BLaER1 treated with 17β-estradiol and CSF1 and Interleukin-3, amounts not matched to agents 10 nM and 100 nM (cell line): Measurements from ENCODE around the gene TYROBP.
A peak's percentile ranks its signal among the peaks of the same experiment; 100 is the strongest.
"Not testable (repeated sequence)": the region's sequence is repeated elsewhere in the genome, so short reads cannot be mapped to it uniquely, and the experiment has no call there.

Source experiments
- H3K27ac ChIP-seq, 11 experiments: shearing (Covaris generic); formaldehyde crosslinking; 2 replicates each; pipeline ENCODE4 v1.8.1; 2022
- H3K27me3 ChIP-seq, 11 experiments: shearing (Covaris generic); formaldehyde crosslinking; 2 replicates each; pipeline ENCODE4 v1.8.1; 2022
- H3K36me3 ChIP-seq, 11 experiments: shearing (Covaris generic); formaldehyde crosslinking; 2 replicates each; pipeline ENCODE4 v1.8.1; 2022
- H3K4me1 ChIP-seq, 10 experiments: shearing (Covaris generic); formaldehyde crosslinking; 2 replicates each; pipeline ENCODE4 v1.8.1; 2022
- H3K4me2 ChIP-seq, 11 experiments: shearing (Covaris generic); formaldehyde crosslinking; 2 replicates each; pipeline ENCODE4 v1.8.1; 2022
- H3K4me3 ChIP-seq, 10 experiments: shearing (Covaris generic); formaldehyde crosslinking; 2 replicates each; pipeline ENCODE4 v1.8.1; 2022
- H3K9ac ChIP-seq, 11 experiments: shearing (Covaris generic); formaldehyde crosslinking; 2 replicates each; pipeline ENCODE4 v1.8.1; 2022
- H3K9me3 ChIP-seq, 11 experiments: shearing (Covaris generic); formaldehyde crosslinking; replicated peaks in 1 of 11; 2 replicates each; pipeline ENCODE4 v1.8.1; 2022
- H4K20me1 ChIP-seq, 11 experiments: shearing (Covaris generic); formaldehyde crosslinking; 2 replicates each; pipeline ENCODE4 v1.8.1; 2022
- Cebpa-rat ChIP-seq, 11 experiments: shearing (Covaris generic); IDR thresholded peaks; 2 replicates each; pipeline ENCODE4 v1.8.1; 2022

Gene TYROBP

DNA sequence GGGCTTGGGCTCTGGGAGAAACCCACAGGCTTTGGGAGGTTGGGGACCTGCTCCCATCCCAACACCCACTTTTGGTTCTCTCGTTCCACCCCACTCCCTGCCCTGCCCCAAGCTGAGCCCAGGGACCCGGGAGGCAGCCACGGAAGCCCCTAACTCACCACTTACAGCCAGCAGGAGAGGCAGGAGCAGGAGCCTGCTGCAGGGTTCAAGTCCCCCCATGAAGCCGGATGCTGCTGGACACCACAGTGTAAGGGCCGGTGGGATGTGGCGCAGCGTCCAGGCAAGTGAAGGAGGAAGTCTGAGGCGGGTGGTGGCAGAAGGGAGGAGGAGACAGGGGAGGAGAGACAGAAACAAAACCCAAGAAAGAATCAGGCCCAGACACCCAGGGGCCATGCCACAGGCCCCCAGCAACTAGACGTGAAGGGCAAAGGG is at the start of gene TYROBP:
Gene TYROBP, minus strand, starts transcription at position 286 of the 432 bp plus-strand sequence. Its CDS starts 67 bp downstream, at position 219.
- TF ChIP-seq Cebpa-rat (IDR thresholded peaks at IDR 0.05), result no peak
- peaks cover 81 to 99% (median 92%) of the 10 kb centered on the region in 10 experiments for H3K4me1 ChIP-seq
- peak within 1 kb of the TSS; percentile 35 to 90 (median 86); a peak in 21 of 22 replicates for H3K9ac ChIP-seq
- H3K36me3 ChIP-seq, result peaks cover 0 to 35% (median 0%) of the 10 kb centered on the region in 11 experiments; a peak in 5 of 22 replicates
- peak within 1 kb of the TSS in 7 of 10 experiments; percentile 22 to 94 (median 69); a peak in 12 of 20 replicates for H3K4me3 ChIP-seq
- H3K27ac ChIP-seq, result peak within 1 kb of the TSS; percentile 85 to 99 (median 97)
- H3K4me2 ChIP-seq, result peak within 1 kb of the TSS; percentile 87 to 100 (median 97)
- no peaks in the 10 kb centered on the region for H4K20me1 ChIP-seq
- no peaks in the 10 kb centered on the region for H3K27me3 ChIP-seq
- H3K9me3 ChIP-seq, result no peaks in the 10 kb centered on the region

DNA sequence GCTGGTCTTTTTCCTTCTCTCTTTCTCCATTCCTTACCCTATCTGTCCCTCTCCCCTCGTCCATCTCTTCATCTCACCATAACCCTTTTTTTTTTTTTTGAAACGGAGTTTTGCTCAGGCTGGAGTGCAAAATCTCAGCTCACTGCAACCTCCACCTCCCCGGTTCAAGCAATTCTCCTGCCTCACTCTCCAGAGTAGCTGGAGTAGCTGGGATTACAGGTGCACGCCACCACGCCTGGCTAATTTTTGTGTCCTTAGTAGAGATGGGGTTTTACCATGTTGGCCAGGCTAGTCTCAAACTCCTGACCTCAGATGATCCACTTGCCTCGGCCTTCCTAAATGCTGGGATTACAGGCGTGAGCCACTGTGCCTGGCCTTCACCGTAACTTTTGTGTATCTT is 49.3 kb upstream of the TYROBP start:
- not testable (repeated sequence) for H3K36me3 ChIP-seq, H3K4me2 ChIP-seq, H3K4me3 ChIP-seq, H3K27ac ChIP-seq, H4K20me1 ChIP-seq, H3K27me3 ChIP-seq, H3K9ac ChIP-seq
- Histone ChIP-seq H3K9me3 (peaks cover 7 to 16% (median 10%) of the 10 kb centered on the region in 11 experiments; a peak in 21 of 22 replicates), H3K4me1 (peaks cover 20 to 29% (median 22%) of the 10 kb centered on the region in 10 experiments)

DNA sequence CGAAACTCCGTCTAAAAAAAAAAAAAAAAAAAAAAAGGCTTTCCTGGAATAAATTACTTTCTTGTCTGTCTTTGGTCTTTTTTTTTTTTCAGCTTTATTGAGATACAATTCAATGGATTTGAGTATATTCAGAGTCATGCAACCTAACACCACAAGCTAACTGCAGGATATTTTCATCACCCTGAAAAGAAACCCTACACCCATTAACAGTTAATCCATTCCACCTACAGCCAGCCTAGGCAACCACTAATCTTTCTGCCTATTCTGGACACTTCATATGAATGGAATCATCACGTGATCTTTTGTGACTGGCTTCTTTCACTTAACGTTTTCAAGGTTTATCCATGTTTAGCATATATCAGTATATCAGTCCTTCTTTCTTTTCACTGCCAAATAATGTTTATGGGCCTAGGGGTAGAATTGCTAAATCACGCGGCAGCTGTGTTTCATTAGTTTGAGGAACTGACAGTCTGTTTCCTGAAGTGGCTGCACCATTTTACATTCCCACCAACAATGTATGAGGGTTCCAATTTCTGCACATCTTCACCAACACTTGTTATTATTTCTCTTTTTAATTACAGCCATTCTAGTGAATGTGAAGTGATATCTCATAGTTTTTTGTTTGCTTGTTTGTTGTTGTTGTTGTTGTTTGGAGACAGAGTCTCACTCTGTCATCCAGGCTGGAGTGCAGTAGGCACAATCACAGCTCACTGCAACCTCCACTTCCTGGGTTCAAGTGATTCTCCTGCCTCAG is 48.0 kb upstream of the TYROBP start:
- Histone ChIP-seq H3K9ac (no peak overlapping the region), H4K20me1 (peaks cover 0 to 7% (median 0%) of the 10 kb centered on the region in 11 experiments; a peak in 1 of 22 replicates), H3K4me2 (no peak overlapping the region), H3K9me3 (peaks cover 7 to 16% (median 10%) of the 10 kb centered on the region in 11 experiments; a peak in 21 of 22 replicates), H3K36me3 (no peaks in the 10 kb centered on the region), H3K4me3 (no peak overlapping the region), H3K27ac (no peak overlapping the region), H3K27me3 (no peaks in the 10 kb centered on the region), H3K4me1 (peaks cover 26 to 38% (median 31%) of the 10 kb centered on the region in 10 experiments)
- no peak for TF ChIP-seq Cebpa-rat (IDR thresholded peaks at IDR 0.05)

DNA sequence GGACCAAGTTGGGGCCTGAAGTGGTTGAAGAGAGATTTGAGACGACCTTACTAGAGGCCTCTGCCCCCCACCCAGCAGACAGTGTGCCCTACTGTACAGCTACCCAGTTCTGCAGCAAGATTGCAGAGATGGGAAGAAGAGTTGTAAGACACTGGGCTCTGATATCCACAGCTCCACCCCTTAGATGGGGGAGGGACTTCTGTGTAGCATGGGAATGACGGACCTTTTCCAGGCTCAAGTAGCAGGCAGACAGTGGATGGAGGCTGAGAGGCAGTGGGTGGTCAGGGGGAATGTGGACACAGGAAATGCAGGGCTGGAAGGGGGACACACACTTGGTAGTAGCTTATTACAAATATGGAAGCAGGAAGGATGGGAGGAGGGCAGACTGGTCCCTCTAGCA is 41.0 kb upstream of the TYROBP start:
- Histone ChIP-seq H3K4me3 (no peak overlapping the region), H3K36me3 (peaks cover 0 to 3% (median 0%) of the 10 kb centered on the region in 11 experiments; a peak in 3 of 22 replicates), H3K4me1 (peaks cover 22 to 67% (median 42%) of the 10 kb centered on the region in 10 experiments), H3K9me3 (no peaks in the 10 kb centered on the region), H3K27me3 (no peaks in the 10 kb centered on the region), H3K9ac (no peak overlapping the region), H3K27ac (peak overlapping the region in 1 of 11 experiments; percentile 4; a peak in 1 of 22 replicates), H4K20me1 (no peaks in the 10 kb centered on the region), H3K4me2 (peak overlapping the region in 1 of 11 experiments; percentile 8; a peak in 1 of 22 replicates)
- TF ChIP-seq Cebpa-rat (IDR thresholded peaks at IDR 0.05), result no peak

DNA sequence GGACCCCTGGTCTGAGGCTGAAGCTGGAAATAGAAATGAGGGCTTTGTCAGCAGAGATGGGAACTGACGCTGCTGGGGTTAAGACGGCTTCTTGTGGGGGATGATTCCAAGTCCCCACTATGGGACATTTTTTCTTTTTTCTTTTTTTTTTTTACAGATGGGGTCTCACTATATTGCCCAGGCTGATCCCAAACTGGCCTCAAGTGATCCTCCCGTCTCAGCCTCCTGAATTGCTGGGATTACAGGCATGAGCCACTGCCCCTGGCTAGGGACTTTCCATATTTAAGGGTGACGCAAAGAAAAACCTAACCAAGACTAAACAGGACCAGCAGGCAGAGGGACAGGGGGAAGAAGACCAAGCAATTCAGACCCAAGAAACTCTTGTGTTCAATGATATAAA is 38.1 kb upstream of the TYROBP start:
- H3K27ac ChIP-seq, result peak overlapping the region in 8 of 11 experiments; percentile 21 to 68 (median 58); a peak in 13 of 22 replicates
- peaks cover 0 to 41% (median 19%) of the 10 kb centered on the region in 10 experiments; a peak in 16 of 20 replicates for H3K4me1 ChIP-seq
- no peak for TF ChIP-seq Cebpa-rat (IDR thresholded peaks at IDR 0.05)
- H3K36me3 ChIP-seq, result peaks cover 0 to 3% (median 0%) of the 10 kb centered on the region in 11 experiments; a peak in 3 of 22 replicates
- H3K27me3 ChIP-seq, result no peaks in the 10 kb centered on the region
- H3K9ac ChIP-seq, result peak overlapping the region in 6 of 11 experiments; percentile 18 to 58 (median 47); a peak in 3 of 22 replicates
- H3K4me2 ChIP-seq, result no peak overlapping the region; a peak in 1 of 22 replicates
- H3K4me3 ChIP-seq, result no peak overlapping the region
- H3K9me3 ChIP-seq, result no peaks in the 10 kb centered on the region
- peaks cover 0 to 6% (median 0%) of the 10 kb centered on the region in 11 experiments; a peak in 4 of 22 replicates for H4K20me1 ChIP-seq

DNA sequence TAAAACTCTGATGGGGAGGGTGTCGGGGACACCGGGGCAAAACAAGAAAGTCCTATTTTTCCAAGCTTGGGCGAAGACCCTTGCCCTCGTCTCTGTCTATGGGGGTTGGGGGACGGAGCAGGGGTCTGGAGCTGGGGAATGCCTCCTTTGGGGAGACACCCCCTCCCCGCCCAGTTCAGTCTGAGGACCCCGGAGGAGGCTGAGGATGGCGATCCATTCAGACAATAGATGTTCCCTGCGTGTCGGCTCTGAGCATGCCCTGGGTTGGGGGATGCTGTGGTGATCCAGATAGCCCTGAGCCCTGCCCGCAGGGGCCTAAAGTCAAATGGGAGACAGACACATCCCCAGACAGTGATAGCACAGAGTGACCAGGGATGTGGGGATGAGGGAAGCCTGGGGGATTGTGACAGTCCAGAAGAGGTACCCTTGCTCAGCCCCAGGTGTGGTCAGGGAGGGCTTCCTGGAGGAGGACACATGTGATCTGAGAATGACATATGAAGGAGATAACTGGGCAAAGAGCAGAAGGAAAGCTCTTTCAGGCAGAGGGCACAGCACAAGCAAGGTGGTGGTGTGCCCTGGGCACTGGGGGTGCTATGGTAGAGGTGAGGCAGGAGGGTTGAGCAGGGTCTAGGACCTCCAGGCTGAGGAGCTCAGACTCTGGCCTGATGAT is 37.2 kb upstream of the TYROBP start:
- Histone ChIP-seq H3K36me3 (peaks cover 0 to 4% (median 0%) of the 10 kb centered on the region in 11 experiments; a peak in 3 of 22 replicates), H3K4me2 (no peak overlapping the region), H3K4me3 (no peak overlapping the region), H3K4me1 (peaks cover 0 to 32% (median 16%) of the 10 kb centered on the region in 10 experiments; a peak in 15 of 20 replicates), H3K27me3 (no peaks in the 10 kb centered on the region), H3K9me3 (no peaks in the 10 kb centered on the region), H3K9ac (no peak overlapping the region), H3K27ac (no peak overlapping the region), H4K20me1 (peaks cover 0 to 9% (median 0%) of the 10 kb centered on the region in 11 experiments; a peak in 8 of 22 replicates)
- TF ChIP-seq Cebpa-rat (IDR thresholded peaks at IDR 0.05), result no peak

DNA sequence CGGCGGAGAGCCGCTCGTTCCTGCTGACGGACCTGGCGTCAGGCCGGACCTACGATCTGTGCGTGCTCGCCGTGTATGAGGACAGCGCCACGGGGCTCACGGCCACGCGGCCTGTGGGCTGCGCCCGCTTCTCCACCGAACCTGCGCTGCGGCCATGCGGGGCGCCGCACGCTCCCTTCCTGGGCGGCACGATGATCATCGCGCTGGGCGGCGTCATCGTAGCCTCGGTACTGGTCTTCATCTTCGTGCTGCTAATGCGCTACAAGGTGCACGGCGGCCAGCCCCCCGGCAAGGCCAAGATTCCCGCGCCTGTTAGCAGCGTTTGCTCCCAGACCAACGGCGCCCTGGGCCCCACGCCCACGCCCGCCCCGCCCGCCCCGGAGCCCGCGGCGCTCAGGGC is 36.5 kb upstream of the TYROBP start:
- peaks cover 0 to 16% (median 0%) of the 10 kb centered on the region in 11 experiments; a peak in 8 of 22 replicates for H4K20me1 ChIP-seq
- TF ChIP-seq Cebpa-rat (IDR thresholded peaks at IDR 0.05), result no peak
- no peaks in the 10 kb centered on the region for H3K27me3 ChIP-seq
- no peak overlapping the region for H3K4me3 ChIP-seq
- H3K4me1 ChIP-seq, result peaks cover 0 to 27% (median 13%) of the 10 kb centered on the region in 10 experiments; a peak in 15 of 20 replicates
- H3K9ac ChIP-seq, result no peak overlapping the region
- H3K27ac ChIP-seq, result no peak overlapping the region
- peaks cover 0 to 9% (median 0%) of the 10 kb centered on the region in 11 experiments; a peak in 3 of 22 replicates for H3K36me3 ChIP-seq
- no peak overlapping the region for H3K4me2 ChIP-seq
- no peaks in the 10 kb centered on the region for H3K9me3 ChIP-seq

DNA sequence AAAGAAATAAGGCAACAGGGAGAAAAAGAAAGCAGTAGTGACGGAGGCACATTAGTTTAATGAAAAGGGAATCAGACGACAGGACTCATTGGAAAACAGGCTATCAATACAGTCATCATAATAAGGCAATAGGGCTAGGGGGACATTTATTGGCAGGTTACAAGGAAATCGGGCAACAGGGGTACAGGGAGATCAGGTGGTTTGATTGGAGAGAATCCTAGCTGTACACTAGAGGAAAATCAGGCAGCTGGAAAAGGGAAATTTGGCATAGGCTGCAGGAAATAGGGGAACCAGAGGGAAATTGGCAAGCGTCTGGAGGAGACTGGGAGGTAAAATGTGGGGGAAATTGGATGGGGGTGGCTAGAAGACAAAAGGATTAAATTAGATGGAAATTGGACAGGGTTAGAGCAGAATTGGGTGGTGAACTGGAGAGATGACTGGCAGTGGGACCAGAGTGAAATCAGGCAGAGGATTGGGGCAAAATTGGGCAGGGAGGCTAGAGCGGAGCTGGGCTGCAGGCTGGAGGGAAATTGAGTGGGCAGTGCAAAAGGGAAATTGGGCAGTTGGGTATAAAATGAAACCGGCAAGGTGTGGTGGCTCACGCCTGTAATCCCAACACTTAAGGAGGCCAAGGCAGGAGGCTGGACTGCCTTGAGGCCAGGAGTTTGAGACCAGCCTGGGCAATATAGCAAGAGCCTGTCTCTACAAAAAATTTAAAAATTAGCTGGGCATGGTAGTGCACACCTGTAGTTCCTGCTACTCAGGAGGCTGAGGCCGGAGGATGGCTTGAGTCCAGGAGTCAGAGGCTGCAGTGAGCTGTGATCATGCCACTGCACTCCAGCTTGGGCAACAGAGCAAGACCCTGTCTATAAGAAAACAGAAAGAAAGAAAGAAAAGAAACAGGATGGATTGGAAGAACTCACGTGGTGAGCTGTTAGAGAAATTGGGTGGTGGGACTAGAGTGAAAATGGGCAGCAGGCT is 35.5 kb upstream of the TYROBP start:
- peaks cover 0 to 25% (median 2%) of the 10 kb centered on the region in 11 experiments; a peak in 8 of 22 replicates for H4K20me1 ChIP-seq
- H3K36me3 ChIP-seq, result peaks cover 0 to 9% (median 0%) of the 10 kb centered on the region in 11 experiments; a peak in 3 of 22 replicates
- no peak overlapping the region for H3K4me2 ChIP-seq
- no peak for TF ChIP-seq Cebpa-rat (IDR thresholded peaks at IDR 0.05)
- no peak overlapping the region for H3K27ac ChIP-seq
- H3K9me3 ChIP-seq, result no peaks in the 10 kb centered on the region
- peaks cover 0 to 27% (median 14%) of the 10 kb centered on the region in 10 experiments; a peak in 18 of 20 replicates for H3K4me1 ChIP-seq
- no peak overlapping the region for H3K9ac ChIP-seq
- H3K27me3 ChIP-seq, result peaks cover 0 to 3% (median 0%) of the 10 kb centered on the region in 11 experiments; a peak in 4 of 22 replicates
- H3K4me3 ChIP-seq, result no peak overlapping the region
